Smooth muscle cell (in vitro differentiated cells): ENCODE data around the gene IDH2. TPM values are rescaled to one million over a fixed set of nuclear protein-coding genes. Genes with fewer than 3 reads are reported as not detected.
"Not testable (repeated sequence)": the region's sequence is repeated elsewhere in the genome, so short reads cannot be mapped to it uniquely, and the experiment has no call there.

Experiments used
- DNase-seq: peaks from one replicate; lab custom pipeline; 2025; ENCODE audit not compliant: unreplicated experiment; lab: John Stamatoyannopoulos, UW
- H2AFZ ChIP-seq: fragments of 200-600 bp; sonication (generic); 2 replicates; pipeline ENCODE4 v1.6.0; 2016; ENCODE audit warnings: antibody characterized with exemption, low read depth, mild to moderate bottlenecking
- H3F3A ChIP-seq: fragments of 200-600 bp; sonication (generic); 2 replicates; pipeline ENCODE4 v1.6.0; 2017; ENCODE audit warnings: antibody characterized with exemption, low read depth
- H3K27ac ChIP-seq: fragments of 200-600 bp; sonication (generic); 2 replicates; pipeline ENCODE4 v1.5.1; 2016; ENCODE audit warnings: low read depth, mild to moderate bottlenecking
- H3K27me3 ChIP-seq: fragments of 200-600 bp; sonication (generic); 2 replicates; pipeline ENCODE4 v1.6.1; 2016; ENCODE audit warnings: low read depth, mild to moderate bottlenecking
- H3K36me3 ChIP-seq: fragments of 200-600 bp; sonication (generic); 2 replicates; pipeline ENCODE4 v1.5.1; 2016; ENCODE audit warnings: low read depth
- H3K4me1 ChIP-seq: fragments of 200-600 bp; sonication (generic); 2 replicates; pipeline ENCODE4 v1.5.1; 2016; ENCODE audit warnings: low read depth
- H3K4me2 ChIP-seq: fragments of 200-600 bp; sonication (generic); 2 replicates; pipeline ENCODE4 v1.6.0; 2016; ENCODE audit warnings: mild to moderate bottlenecking
- H3K4me3 ChIP-seq: fragments of 200-600 bp; sonication (generic); 2 replicates; pipeline ENCODE4 v1.5.1; 2016; ENCODE audit warnings: mild to moderate bottlenecking
- H3K79me2 ChIP-seq: fragments of 200-600 bp; sonication (generic); 2 replicates; pipeline ENCODE4 v1.6.0; 2016; ENCODE audit warnings: low read depth, mild to moderate bottlenecking
- H3K9ac ChIP-seq: fragments of 200-600 bp; sonication (generic); 2 replicates; pipeline ENCODE4 v1.6.0; 2016; ENCODE audit warnings: low read depth
- H3K9me3 ChIP-seq: fragments of 200-600 bp; sonication (generic); replicated peaks from 2 replicates; pipeline ENCODE4 v1.5.1; 2016; ENCODE audit warnings: low read depth
- H4K20me1 ChIP-seq: fragments of 200-600 bp; sonication (generic); 2 replicates; pipeline ENCODE4 v1.6.0; 2016; ENCODE audit warnings: low read depth
- WGBS: methylation state at CpG from one replicate; pipeline ENCODE4 v1.1.7; 2016; ENCODE audit warnings: low lambda C conversion rate; 5-methylcytosine and 5-hydroxymethylcytosine counted together
- polyA plus RNA-seq: library from polyadenylated mRNA; unstranded; fragments of >200 nt; fragmentation: Nextera tagmentation; extraction: Ambion mirVana; gene quantifications from 2 replicates; pipeline ENCODE4 v1.2.1, GENCODE V29; 2016
- total RNA-seq: library from RNA; depleted of rRNA; stranded (reverse); fragments of >200 nt; gene quantifications from 2 replicates; pipeline ENCODE4 v1.2.3, GENCODE V29; 2014
- TF ChIP-seq, protein P1 (sequence below): fragments of 200-600 bp; sonication (generic); IDR thresholded peaks from 2 replicates; pipeline ENCODE4 v1.5.1; 2017; ENCODE audit warnings: borderline replicate concordance, mild to moderate bottlenecking, antibody characterized with exemption; ENCODE audit not compliant: insufficient read depth, poor library complexity, severe bottlenecking

The IDH2 gene
- total and polyA plus RNA-seq, 2 experiments from 2014 or later, result 67.9 to 278 TPM

DNA sequence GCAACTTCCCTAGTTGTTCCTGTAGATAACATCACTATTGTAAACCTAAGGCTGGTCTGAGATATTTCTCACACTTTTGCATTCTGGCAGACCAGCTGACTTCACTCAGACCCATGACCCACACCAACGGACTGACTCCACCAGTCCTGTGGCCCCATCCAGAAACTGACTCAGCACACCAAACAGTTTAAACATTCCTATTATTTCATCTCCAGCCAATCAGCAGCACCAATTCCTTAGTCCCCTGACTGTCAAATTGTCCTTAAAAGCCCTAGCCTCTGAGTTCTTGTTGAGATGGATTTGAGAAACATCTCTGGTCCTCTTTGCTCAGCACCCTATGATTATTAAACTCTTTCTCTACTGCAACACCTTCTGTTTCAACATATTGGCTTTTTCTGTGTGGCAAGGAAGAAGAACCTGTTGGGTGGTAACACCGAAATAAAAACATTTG, 12.2 kb upstream of the IDH2 start:
- Histone ChIP-seq H3K79me2 (no peaks in the 10 kb centered on the region), H3K36me3 (no peaks in the 10 kb centered on the region), H3K27me3 (peaks cover under 1% of the 10 kb centered on the region), H3K4me2 (no peak overlapping the region), H3K9me3 (peaks cover 5% of the 10 kb centered on the region), H3F3A (no peaks in the 10 kb centered on the region), H3K4me3 (no peak overlapping the region), H3K27ac (no peak overlapping the region), H2AFZ (no peak overlapping the region), H3K9ac (no peak overlapping the region), H4K20me1 (no peaks in the 10 kb centered on the region), H3K4me1 (no peaks in the 10 kb centered on the region)
- no peak for DNase-seq
- TF ChIP-seq, protein P1, sequence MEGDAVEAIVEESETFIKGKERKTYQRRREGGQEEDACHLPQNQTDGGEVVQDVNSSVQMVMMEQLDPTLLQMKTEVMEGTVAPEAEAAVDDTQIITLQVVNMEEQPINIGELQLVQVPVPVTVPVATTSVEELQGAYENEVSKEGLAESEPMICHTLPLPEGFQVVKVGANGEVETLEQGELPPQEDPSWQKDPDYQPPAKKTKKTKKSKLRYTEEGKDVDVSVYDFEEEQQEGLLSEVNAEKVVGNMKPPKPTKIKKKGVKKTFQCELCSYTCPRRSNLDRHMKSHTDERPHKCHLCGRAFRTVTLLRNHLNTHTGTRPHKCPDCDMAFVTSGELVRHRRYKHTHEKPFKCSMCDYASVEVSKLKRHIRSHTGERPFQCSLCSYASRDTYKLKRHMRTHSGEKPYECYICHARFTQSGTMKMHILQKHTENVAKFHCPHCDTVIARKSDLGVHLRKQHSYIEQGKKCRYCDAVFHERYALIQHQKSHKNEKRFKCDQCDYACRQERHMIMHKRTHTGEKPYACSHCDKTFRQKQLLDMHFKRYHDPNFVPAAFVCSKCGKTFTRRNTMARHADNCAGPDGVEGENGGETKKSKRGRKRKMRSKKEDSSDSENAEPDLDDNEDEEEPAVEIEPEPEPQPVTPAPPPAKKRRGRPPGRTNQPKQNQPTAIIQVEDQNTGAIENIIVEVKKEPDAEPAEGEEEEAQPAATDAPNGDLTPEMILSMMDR, result no peak
- WGBS, result 86% methylated on average over 2 of the region's 2 CpGs

DNA sequence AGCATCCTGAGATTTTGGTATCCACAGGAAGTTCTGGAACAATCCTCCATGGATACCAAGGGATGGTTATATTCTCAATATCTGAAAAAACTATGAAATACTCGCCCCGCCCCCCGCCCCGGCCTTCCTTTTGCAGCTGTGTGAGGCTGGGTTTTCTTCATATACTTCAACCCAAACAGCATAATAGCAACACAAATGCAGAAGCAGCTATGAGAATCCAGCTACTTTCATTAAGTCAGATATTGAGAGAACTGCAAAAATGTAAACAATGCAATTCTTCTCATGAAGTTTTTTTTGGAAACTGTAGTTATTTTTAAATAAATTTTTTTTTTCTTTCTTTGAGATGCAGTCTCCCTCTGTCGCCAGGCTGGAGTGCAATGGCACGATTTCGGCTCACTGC, 10.9 kb upstream of the IDH2 start:
- 77% methylated on average over 7 of the region's 7 CpGs for WGBS
- H3K79me2 ChIP-seq, result no peaks in the 10 kb centered on the region
- H2AFZ ChIP-seq, result no peak overlapping the region
- no peak overlapping the region for H3K9ac ChIP-seq
- H3K4me1 ChIP-seq, result no peaks in the 10 kb centered on the region
- H3K4me3 ChIP-seq, result no peak overlapping the region
- H4K20me1 ChIP-seq, result no peaks in the 10 kb centered on the region
- peaks cover 5% of the 10 kb centered on the region for H3K9me3 ChIP-seq
- no peak overlapping the region for H3K27ac ChIP-seq
- TF ChIP-seq, protein P1, result no peak
- no peaks in the 10 kb centered on the region for H3K36me3 ChIP-seq
- no peaks in the 10 kb centered on the region for H3F3A ChIP-seq
- no peaks in the 10 kb centered on the region for H3K27me3 ChIP-seq
- H3K4me2 ChIP-seq, result no peak overlapping the region
- no peak for DNase-seq

DNA sequence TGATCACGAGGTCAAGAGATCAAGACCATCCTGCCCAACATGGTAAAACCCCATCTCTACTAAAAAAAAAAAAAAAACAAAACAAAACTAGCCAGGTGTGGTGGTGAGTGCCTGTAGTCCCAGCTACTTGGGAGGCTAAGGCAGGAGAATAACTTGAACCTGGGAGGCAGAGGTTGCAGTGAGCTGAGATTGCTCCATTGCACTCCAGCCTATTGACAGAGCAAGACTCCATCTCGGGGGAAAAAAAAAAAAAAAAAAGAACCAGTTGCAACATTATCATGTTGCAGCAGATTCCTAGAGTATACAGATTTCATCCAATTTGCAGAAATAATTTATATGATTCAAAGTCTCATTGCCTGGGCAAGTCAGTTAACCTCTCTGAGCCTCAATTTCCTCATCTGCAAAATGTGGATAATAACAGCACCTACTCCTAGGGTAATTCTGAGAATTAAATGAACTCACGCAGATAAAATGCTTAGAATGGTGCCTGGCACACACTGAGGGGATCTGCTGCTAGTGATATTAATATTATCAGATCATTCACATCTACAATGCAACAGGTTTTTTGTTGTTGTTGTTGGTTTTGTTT, 7.0 kb upstream of the IDH2 start:
- not testable (repeated sequence) for H2AFZ ChIP-seq, H3K4me2 ChIP-seq, H3K4me1 ChIP-seq, H3K27me3 ChIP-seq, H3K4me3 ChIP-seq, H3K79me2 ChIP-seq, H3K27ac ChIP-seq, H3F3A ChIP-seq, DNase-seq, H3K36me3 ChIP-seq, H4K20me1 ChIP-seq, H3K9ac ChIP-seq, H3K9me3 ChIP-seq
- 75% methylated on average over 3 of the region's 3 CpGs for WGBS

DNA sequence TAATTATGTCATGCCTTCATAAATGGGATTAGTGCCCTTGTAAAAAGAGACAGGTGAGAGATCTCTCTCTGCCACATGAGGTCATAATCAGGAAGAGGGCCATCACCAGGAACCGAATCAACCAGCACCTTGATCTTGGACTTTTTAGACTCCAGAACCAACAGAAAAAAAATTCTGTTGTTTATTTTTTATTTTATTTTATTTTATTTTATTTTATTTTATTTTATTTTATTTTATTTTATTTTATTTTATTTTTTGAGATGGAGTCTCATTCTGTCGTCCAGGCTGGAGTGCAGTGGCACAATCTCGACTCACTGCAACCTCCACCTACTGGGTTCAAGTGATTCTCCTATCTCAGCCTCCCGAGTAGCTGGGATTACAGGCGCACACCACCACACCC, 5.8 kb upstream of the IDH2 start:
- not testable (repeated sequence) for H4K20me1 ChIP-seq, H3K27ac ChIP-seq, DNase-seq

More for the DNA sequence above, 5.8 kb upstream of the IDH2 start:
- H2AFZ ChIP-seq, H3K4me3 ChIP-seq, H3K9me3 ChIP-seq, H3K36me3 ChIP-seq, H3K4me1 ChIP-seq, H3F3A ChIP-seq, H3K27me3 ChIP-seq, H3K9ac ChIP-seq, H3K4me2 ChIP-seq, H3K79me2 ChIP-seq: not testable (repeated sequence)
- WGBS, result 96% methylated on average over 5 of the region's 5 CpGs
